Keratinocyte (primary cell): ENCODE measurements around the gene SH2D3C. TPM values are rescaled to one million over a fixed set of nuclear protein-coding genes. Genes with fewer than 3 reads are reported as not detected.

Experiments
- DNase-seq: peaks from one replicate; pipeline ENCODE4 v3.0.0-alpha.2; 2011; ENCODE audit warnings: low read depth, missing footprints, low spot score
- FAIRE-seq: peaks from 2 replicates; lab custom pipeline; 2011; peaks lifted over from hg19 to GRCh38; lab: Jason Lieb, UNC
- H2AFZ ChIP-seq: 2 replicates; pipeline ENCODE4 v1.6.0; 2012; ENCODE audit warnings: low read length, control low read depth, inconsistent platforms; ENCODE audit not compliant: control insufficient read depth
- H3K27ac ChIP-seq: 2 replicates; pipeline ENCODE4 v1.5.1; 2011; ENCODE audit warnings: low read length; ENCODE audit not compliant: control insufficient read depth, insufficient read depth
- H3K27me3 ChIP-seq: 3 replicates; pipeline ENCODE4 v1.6.0; 2011; ENCODE audit warnings: low read length; ENCODE audit not compliant: control insufficient read depth, insufficient read depth; ENCODE audit errors: extremely low read depth
- H3K36me3 ChIP-seq, 2 experiments: 2 replicates in 1 of 2; 3 replicates in 1 of 2; pipeline ENCODE4 v1.5.1; 2011; ENCODE audit warnings: low read length in 2 of 2, mild to moderate bottlenecking in 1 of 2; ENCODE audit not compliant: control insufficient read depth in 2 of 2, insufficient read depth in 2 of 2; ENCODE audit errors: extremely low read depth in 1 of 2
- H3K4me1 ChIP-seq: 3 replicates; pipeline ENCODE4 v1.5.1; 2011; ENCODE audit warnings: low read length; ENCODE audit not compliant: control insufficient read depth, insufficient read depth; ENCODE audit errors: extremely low read depth
- H3K4me2 ChIP-seq: 3 replicates; pipeline ENCODE4 v1.6.0; 2011; ENCODE audit warnings: low read depth, low read length; ENCODE audit not compliant: control insufficient read depth, insufficient read depth; ENCODE audit errors: extremely low read depth
- H3K4me3 ChIP-seq, 3 experiments: fragments of 200-600 bp in 1 of 3; sonication (generic) in 1 of 3; 2 replicates in 2 of 3; 3 replicates in 1 of 3; pipeline ENCODE4 v1.5.1; 2011 to 2016; ENCODE audit warnings: low read length in 3 of 3, mild to moderate bottlenecking in 3 of 3, control low read depth in 2 of 3, inconsistent platforms in 1 of 3, low read depth in 1 of 3, mixed read lengths in 1 of 3, mixed run types in 1 of 3, moderate library complexity in 1 of 3; ENCODE audit not compliant: control insufficient read depth in 2 of 3, insufficient read depth in 2 of 3; ENCODE audit errors: extremely low read depth in 1 of 3
- H3K79me2 ChIP-seq: 2 replicates; pipeline ENCODE4 v1.6.0; 2012; ENCODE audit warnings: low read length; ENCODE audit not compliant: control insufficient read depth, insufficient read depth
- H3K9ac ChIP-seq: 3 replicates; pipeline ENCODE4 v1.6.0; 2011; ENCODE audit warnings: low read length; ENCODE audit not compliant: control insufficient read depth, insufficient read depth; ENCODE audit errors: extremely low read depth
- H3K9me1 ChIP-seq: 3 replicates; pipeline ENCODE4 v1.6.0; 2011; ENCODE audit warnings: low read length; ENCODE audit not compliant: control insufficient read depth, insufficient read depth; ENCODE audit errors: extremely low read depth
- H3K9me3 ChIP-seq: 2 replicates; pipeline ENCODE4 v1.5.1; 2012; ENCODE audit warnings: low read depth, low read length; ENCODE audit not compliant: control insufficient read depth
- H4K20me1 ChIP-seq: 3 replicates; pipeline ENCODE4 v1.6.0; 2011; ENCODE audit warnings: low read length; ENCODE audit not compliant: control insufficient read depth, insufficient read depth; ENCODE audit errors: extremely low read depth
- CTCF ChIP-seq, 3 experiments: IDR thresholded peaks in 1 of 3; conservative IDR thresholded peaks in 1 of 3; optimal IDR thresholded peaks in 1 of 3; 2 replicates in 2 of 3; 3 replicates in 1 of 3; pipeline versions ENCODE3 to v1.5.1; 2011; ENCODE audit warnings: low read length in 3 of 3, mild to moderate bottlenecking in 3 of 3, moderate library complexity in 2 of 3, control low read depth in 1 of 3, inconsistent platforms in 1 of 3; ENCODE audit not compliant: insufficient read depth in 2 of 3; ENCODE audit errors: extremely low read depth in 1 of 3
- EZH2 ChIP-seq: IDR thresholded peaks from one replicate; pipeline ENCODE4 v1.6.1; 2012; ENCODE audit warnings: inconsistent platforms, mild to moderate bottlenecking, low read length, moderate library complexity
- dilution Hi-C: fragments of 300-500 bp; cut with MboI; formaldehyde crosslinking; loops from one replicate; pipeline ENCODE4 v1.7.0; 2020; ENCODE audit warnings: low sequenced_read_pairs; ENCODE audit not compliant: extremely low pct_ligation_motif_present
- polyA plus RNA-seq, 5 experiments: library from polyadenylated mRNA; depleted of rRNA in 3 of 5; stranded (reverse) in 3 of 5; stranded (forward) in 1 of 5; unstranded in 1 of 5; fragments of >200 nt; gene quantifications; 1 replicate in 1 of 5; 2 replicates in 3 of 5; 3 replicates in 1 of 5; pipeline versions ENCODE4 v1.2.1 to v1.2.3, GENCODE V29; 2011 to 2012; ENCODE audit warnings: missing spikeins in 2 of 5, low read depth in 1 of 5, low replicate concordance in 1 of 5

The SH2D3C gene
- polyA plus RNA-seq, 1 donor (not counting 4 experiments of a cell fraction or from before 2014, with no cell fraction given) = 0.12 TPM

DNA sequence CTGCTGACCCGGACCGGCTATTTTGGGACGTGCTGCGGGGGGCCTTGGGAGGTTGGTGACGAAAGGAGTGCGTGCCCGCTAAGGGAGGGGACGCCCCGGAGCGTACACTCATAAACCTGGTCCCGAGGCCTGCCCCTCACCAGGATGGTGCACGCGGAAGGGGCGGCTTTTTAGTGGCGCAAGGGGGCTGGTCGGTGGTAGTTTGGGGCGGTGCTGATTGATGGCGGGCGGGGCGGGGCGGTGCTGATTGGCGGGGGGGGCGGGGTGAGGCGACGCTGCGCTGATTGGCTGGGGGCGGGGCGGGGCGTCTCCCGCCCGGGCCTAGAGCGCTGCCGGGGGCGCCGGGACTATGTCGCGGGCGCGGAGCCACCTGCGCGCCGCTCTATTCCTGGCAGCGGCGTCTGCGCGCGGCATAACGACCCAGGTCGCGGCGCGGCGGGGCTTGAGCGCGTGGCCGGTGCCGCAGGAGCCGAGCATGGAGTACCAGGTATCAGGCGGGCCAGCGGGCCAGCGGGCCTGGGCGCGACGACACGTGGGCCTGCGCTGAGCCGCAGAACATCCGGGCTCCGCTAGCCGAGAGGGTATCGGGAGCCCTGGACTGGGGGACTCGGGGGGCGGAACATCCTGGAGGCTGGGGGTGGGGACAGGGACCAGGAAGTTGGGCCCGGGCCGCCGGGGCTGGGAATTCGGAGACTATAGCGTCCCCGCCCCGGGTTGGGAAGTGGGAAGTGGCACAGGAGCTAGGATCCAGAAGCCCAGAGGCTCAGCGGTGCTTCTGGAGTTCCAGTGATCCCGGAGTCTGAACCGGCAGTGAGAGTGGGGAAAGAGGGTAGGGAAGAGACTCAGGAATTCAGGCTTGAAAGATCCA, 24.3 kb upstream of the SH2D3C start, which contains the start of gene FPGS:
Gene FPGS (plus strand): TSS at position 307 of the 868 bp plus-strand sequence. CDS start 43 bp downstream, at position 350.
- Histone ChIP-seq H3K4me2 (peak within 1 kb of the TSS; percentile 93), H3K27ac (peak within 1 kb of the TSS; percentile 99), H3K4me1 (peaks cover 24% of the 10 kb centered on the region), H3K79me2 (peaks cover 17% of the 10 kb centered on the region), H3K36me3 (peaks cover 19 to 23% of the 10 kb centered on the region in 2 experiments), H3K4me3 (peak within 1 kb of the TSS; percentile 58 to 97 (median 81)), H3K9me3 (no peaks in the 10 kb centered on the region), H2AFZ (peak within 1 kb of the TSS; percentile 68), H3K9ac (peak within 1 kb of the TSS; percentile 99), H3K9me1 (no peaks in the 10 kb centered on the region), H4K20me1 (peaks cover 2% of the 10 kb centered on the region), H3K27me3 (no peaks in the 10 kb centered on the region)
- FAIRE-seq = no peak
- dilution Hi-C loops = no loop called here
- TF ChIP-seq CTCF (optimal IDR thresholded peaks at IDR 0.05 in 1 of 3, IDR thresholded peaks at IDR 0.05 in 1 of 3, conservative IDR thresholded peaks at IDR 0.05 in 1 of 3; ENCODE audit: extremely low read depth in 1 of 3, insufficient read depth in 2 of 3, low read length in 3 of 3) = no peak
- TF ChIP-seq EZH2 = no peak
- DNase-seq = no peak

DNA sequence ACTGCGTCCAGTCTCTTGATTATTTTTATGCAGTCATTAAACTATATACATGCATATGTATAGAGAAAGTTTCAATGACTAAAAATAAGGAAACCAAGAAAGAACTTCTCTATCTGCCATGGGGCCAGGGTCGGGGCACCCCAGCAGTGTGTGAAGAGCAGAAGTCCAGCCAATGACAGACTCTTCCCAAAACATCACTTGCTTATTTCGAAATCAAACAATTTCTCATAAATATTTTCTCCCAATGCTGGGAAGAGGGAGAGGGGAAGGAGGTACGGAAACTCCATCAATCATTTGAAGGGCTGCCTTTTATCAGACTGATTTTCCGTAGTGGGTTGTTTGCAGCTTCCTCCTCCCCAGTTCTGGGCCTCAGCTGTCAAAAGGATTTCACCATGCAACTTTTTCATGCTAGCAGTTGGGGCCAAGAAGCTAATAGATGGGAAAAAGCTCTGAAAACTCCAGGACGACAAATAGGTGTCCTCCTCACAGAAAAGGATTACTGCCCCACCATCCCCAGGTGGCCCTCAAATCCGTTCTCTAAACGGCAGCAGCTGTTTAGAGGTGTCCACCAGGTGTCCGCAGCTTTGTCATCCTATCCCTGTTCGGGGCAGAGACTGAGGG, 23.6 kb upstream of the SH2D3C start:
- H3K79me2 ChIP-seq = peaks cover 17% of the 10 kb centered on the region
- peaks cover 24% of the 10 kb centered on the region for H3K4me1 ChIP-seq
- H3K27ac ChIP-seq = peak overlapping the region; percentile 79
- H3K9me3 ChIP-seq = no peaks in the 10 kb centered on the region
- peak overlapping the region; percentile 6 to 57 (median 37) for H3K4me3 ChIP-seq
- TF ChIP-seq CTCF (optimal IDR thresholded peaks at IDR 0.05 in 1 of 3, IDR thresholded peaks at IDR 0.05 in 1 of 3, conservative IDR thresholded peaks at IDR 0.05 in 1 of 3; ENCODE audit: extremely low read depth in 1 of 3, insufficient read depth in 2 of 3, low read length in 3 of 3) (peak in 1 of 3 experiments; percentile 12), EZH2 (no peak)
- H3K9me1 ChIP-seq = no peaks in the 10 kb centered on the region
- no peak for FAIRE-seq
- H3K36me3 ChIP-seq = peaks cover 12 to 16% of the 10 kb centered on the region in 2 experiments
- H4K20me1 ChIP-seq = no peaks in the 10 kb centered on the region
- no peaks in the 10 kb centered on the region for H3K27me3 ChIP-seq
- DNase-seq = no peak
- H2AFZ ChIP-seq = peak overlapping the region; percentile 43
- peak overlapping the region; percentile 62 for H3K4me2 ChIP-seq
- dilution Hi-C loops = no loop called here
- H3K9ac ChIP-seq = peak overlapping the region; percentile 64
